SJSA1 (cell line): ENCODE measurements around the gene CHID1. TPM values are rescaled to one million over a fixed set of nuclear protein-coding genes. Genes with fewer than 3 reads are reported as not detected.

Experiments used
- DNase-seq, 2 experiments: peaks; one replicate each; pipeline ENCODE4 v3.0.0-alpha.2; 2015 to 2020; ENCODE audit warnings: low spot score in 2 of 2, low read depth in 1 of 2
- H3K27ac ChIP-seq: fragments of 250-450 bp; sonication (Bioruptor Pico); 2 replicates; pipeline ENCODE4 v1.5.1; 2020; ENCODE audit warnings: mild to moderate bottlenecking, moderate library complexity
- H3K27me3 ChIP-seq: fragments of 250-450 bp; sonication (Bioruptor Pico); replicated peaks from 2 replicates; pipeline ENCODE4 v1.5.1; 2020; ENCODE audit warnings: mild to moderate bottlenecking, moderate library complexity
- H3K36me3 ChIP-seq: fragments of 250-450 bp; sonication (Bioruptor Pico); 2 replicates; pipeline ENCODE4 v1.5.1; 2020; ENCODE audit warnings: mild to moderate bottlenecking
- H3K4me1 ChIP-seq: fragments of 250-450 bp; sonication (Bioruptor Pico); replicated peaks from 2 replicates; pipeline ENCODE4 v1.6.1; 2021; ENCODE audit warnings: mild to moderate bottlenecking
- H3K4me3 ChIP-seq: fragments of 250-450 bp; sonication (Bioruptor Pico); 2 replicates; pipeline ENCODE4 v1.5.1; 2020; ENCODE audit warnings: mild to moderate bottlenecking
- H3K9me3 ChIP-seq: fragments of 250-450 bp; sonication (Bioruptor Pico); replicated peaks from 2 replicates; pipeline ENCODE4 v1.5.1; 2020; ENCODE audit warnings: mild to moderate bottlenecking
- total RNA-seq: library from RNA; depleted of rRNA; stranded (reverse); fragments of >200 nt; shearing (Covaris generic); gene quantifications from 2 replicates; pipeline ENCODE4 v1.2.3, GENCODE V29; 2014

Gene CHID1
- total RNA-seq, 1 experiment from 2014 or later: 22.1 TPM

GRCh38 chr11:865462-866430 lies 44.9 kb downstream of the CHID1 start:
- no peak for DNase-seq
- H3K9me3 ChIP-seq: no peaks in the 10 kb centered on the region
- 0 out of 2 replicates have a peak, but pooled peaks cover 2% of the 10 kb centered on the region for H3K36me3 ChIP-seq

DNA sequence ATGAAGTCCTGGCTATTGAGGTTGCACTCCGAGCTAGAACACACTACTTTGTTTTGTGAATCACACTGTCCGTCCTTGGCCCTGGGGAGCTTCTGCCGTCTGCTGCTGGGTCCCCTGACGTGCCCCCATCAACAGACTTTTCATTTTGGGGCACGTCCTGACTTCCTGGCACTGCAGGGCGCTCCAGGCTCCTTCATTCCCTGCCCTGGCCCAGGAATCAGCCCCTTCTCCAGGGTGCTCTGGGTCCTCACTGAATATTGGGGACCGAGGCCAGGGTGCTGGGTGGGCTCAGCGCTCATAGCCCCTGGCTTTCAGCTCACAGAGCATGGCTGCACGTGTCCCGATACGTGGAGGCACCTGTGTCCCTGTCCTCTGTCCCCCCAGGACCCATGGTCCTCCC lies 45.7 kb downstream of the CHID1 start:
- H3K27ac ChIP-seq: no peak overlapping the region
- no peak overlapping the region for H3K4me3 ChIP-seq
- no peaks in the 10 kb centered on the region for H3K4me1 ChIP-seq
- H3K9me3 ChIP-seq: no peaks in the 10 kb centered on the region
- DNase-seq: no peak
- H3K27me3 ChIP-seq: no peaks in the 10 kb centered on the region
- 0 out of 2 replicates have a peak, but pooled peaks cover 2% of the 10 kb centered on the region for H3K36me3 ChIP-seq

More at GRCh38 chr11:865462-866430, 44.9 kb downstream of the CHID1 start:
- Histone ChIP-seq H3K27ac (no peak overlapping the region), H3K27me3 (no peaks in the 10 kb centered on the region), H3K4me3 (no peak overlapping the region), H3K4me1 (no peaks in the 10 kb centered on the region)

DNA sequence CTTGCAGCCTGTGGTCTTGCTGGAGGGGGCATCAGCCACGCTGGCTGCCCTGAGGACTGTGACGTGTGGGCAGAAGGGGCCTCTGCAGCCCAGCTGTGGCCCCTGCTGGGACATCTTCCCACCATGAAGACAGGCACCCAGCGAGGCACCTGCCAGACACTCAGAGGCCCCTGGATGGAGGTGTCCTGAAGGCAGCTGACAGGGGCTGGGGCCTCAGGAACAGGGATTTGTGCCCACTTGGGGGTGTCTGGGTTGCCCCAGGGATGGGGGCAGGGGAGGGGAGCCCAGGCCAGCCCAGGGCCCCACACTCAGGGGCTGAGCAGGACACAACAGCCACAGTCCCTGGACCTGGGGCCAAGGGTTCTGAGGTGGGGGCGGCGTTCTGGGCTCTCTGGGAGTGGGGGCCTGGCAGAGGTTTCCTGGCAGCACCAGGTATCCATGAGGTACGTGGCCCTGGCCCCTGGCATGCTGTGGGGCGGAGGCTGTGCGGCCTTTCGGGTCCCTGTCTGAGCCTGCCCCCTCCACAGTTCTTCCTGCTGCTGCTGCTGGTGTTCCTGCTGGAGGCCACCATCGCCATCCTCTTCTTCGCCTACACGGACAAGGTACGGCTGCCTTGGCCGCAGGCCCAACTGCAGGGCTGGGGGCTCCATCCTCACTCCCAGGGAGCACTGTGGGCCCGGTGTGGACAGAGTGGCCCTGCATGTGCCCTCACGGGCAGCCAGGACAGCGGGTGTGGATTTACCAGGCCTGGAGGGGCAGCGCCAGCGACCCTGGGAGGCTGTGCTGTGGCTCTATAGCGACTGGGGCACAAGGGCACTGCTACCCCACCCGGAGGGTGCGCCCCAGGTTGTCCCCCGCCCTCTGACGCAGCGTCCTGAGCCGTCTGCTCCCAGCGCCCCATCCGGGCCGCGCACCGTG lies 46.4 kb downstream of the CHID1 start:
- H3K9me3 ChIP-seq: no peaks in the 10 kb centered on the region
- no peak overlapping the region for H3K27ac ChIP-seq
- H3K4me1 ChIP-seq: no peaks in the 10 kb centered on the region
- 0 out of 2 replicates have a peak, but pooled peaks cover 2% of the 10 kb centered on the region for H3K36me3 ChIP-seq
- no peaks in the 10 kb centered on the region for H3K27me3 ChIP-seq
- no peak overlapping the region for H3K4me3 ChIP-seq
- DNase-seq: no peak

DNA sequence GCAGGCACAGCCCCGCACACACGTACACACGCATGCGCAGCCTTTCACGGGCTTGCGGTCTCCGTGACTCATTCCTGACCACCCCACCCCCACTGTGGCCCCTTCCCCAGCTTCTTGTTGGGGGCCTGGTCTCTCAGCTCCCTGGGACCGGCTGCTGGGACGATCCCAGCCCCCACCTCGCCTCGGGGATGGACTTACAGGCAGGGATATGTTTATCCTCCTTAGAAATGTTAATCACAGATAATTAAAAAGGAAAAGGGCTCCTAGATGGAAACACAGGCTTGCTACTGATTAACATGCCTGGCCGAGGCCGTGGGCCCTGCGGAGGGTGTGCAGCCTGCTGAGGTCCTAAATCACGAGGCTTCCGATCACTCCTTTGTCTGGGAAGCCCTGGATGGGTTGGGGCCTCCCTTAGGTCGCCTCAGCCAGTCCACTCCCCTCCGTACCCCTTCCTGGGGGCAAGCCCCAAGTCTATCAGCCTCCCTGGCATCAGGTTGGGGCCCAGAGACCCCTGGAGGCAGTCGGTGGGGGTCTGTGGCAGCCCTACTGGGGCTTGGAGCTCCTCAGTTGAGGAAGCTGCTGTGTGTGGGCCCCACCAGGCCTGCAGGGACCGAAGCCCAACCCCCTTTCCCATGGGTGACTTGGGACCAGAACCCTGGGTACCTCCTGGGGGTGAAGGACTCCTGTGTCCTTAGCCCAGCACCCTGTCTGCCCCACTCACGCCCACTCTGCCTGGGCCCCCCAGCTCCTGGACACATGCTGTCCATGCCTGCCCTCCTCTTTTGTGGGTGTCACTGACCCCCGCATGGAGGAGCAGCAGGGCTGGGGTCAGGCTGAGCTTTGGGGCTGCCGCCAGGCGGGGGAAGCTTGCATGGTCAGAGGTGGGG lies 47.3 kb downstream of the CHID1 start:
- H3K27ac ChIP-seq: no peak overlapping the region
- H3K27me3 ChIP-seq: no peaks in the 10 kb centered on the region
- 0 out of 2 replicates have a peak, but pooled peaks cover 2% of the 10 kb centered on the region for H3K36me3 ChIP-seq
- H3K4me1 ChIP-seq: no peaks in the 10 kb centered on the region
- no peak for DNase-seq
- no peak overlapping the region for H3K4me3 ChIP-seq
- no peaks in the 10 kb centered on the region for H3K9me3 ChIP-seq

GRCh38 chr11:862696-863022 lies 48.0 kb downstream of the CHID1 start:
- Histone ChIP-seq H3K27me3 (no peaks in the 10 kb centered on the region), H3K9me3 (no peaks in the 10 kb centered on the region), H3K4me3 (no peak overlapping the region), H3K27ac (no peak overlapping the region), H3K36me3 (0 out of 2 replicates have a peak, but pooled peaks cover 2% of the 10 kb centered on the region), H3K4me1 (no peaks in the 10 kb centered on the region)
- no peak for DNase-seq

GRCh38 chr11:862081-862661 lies 48.4 kb downstream of the CHID1 start:
- Histone ChIP-seq H3K27ac (no peak overlapping the region), H3K27me3 (no peaks in the 10 kb centered on the region), H3K36me3 (0 out of 2 replicates have a peak, but pooled peaks cover 2% of the 10 kb centered on the region), H3K4me3 (no peak overlapping the region), H3K4me1 (no peaks in the 10 kb centered on the region), H3K9me3 (no peaks in the 10 kb centered on the region)
- DNase-seq: no peak

DNA sequence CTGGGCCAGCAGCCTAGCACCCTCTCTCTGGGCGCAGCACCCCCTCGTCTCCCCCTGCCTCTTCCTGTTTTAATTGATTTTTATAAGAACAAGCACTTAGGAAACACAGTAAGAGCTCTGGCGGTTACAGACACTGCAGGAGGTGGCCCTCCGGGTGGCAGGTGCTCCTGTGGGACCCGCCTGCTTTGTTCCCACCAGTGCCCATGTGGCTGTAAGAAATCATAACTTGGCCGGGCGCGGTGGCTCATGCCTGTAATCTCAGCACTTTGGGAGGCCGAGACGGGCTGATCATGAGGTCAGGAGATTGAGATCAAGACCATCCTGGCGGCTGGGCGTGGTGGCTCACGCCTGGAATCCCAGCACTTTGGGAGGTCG lies 49.5 kb downstream of the CHID1 start:
- no peaks in the 10 kb centered on the region for H3K27me3 ChIP-seq
- H3K9me3 ChIP-seq: no peaks in the 10 kb centered on the region
- H3K4me1 ChIP-seq: no peaks in the 10 kb centered on the region
- H3K4me3 ChIP-seq: no peak overlapping the region
- H3K36me3 ChIP-seq: 0 out of 2 replicates have a peak, but pooled peaks cover 2% of the 10 kb centered on the region
- no peak overlapping the region for H3K27ac ChIP-seq
- no peak for DNase-seq

DNA sequence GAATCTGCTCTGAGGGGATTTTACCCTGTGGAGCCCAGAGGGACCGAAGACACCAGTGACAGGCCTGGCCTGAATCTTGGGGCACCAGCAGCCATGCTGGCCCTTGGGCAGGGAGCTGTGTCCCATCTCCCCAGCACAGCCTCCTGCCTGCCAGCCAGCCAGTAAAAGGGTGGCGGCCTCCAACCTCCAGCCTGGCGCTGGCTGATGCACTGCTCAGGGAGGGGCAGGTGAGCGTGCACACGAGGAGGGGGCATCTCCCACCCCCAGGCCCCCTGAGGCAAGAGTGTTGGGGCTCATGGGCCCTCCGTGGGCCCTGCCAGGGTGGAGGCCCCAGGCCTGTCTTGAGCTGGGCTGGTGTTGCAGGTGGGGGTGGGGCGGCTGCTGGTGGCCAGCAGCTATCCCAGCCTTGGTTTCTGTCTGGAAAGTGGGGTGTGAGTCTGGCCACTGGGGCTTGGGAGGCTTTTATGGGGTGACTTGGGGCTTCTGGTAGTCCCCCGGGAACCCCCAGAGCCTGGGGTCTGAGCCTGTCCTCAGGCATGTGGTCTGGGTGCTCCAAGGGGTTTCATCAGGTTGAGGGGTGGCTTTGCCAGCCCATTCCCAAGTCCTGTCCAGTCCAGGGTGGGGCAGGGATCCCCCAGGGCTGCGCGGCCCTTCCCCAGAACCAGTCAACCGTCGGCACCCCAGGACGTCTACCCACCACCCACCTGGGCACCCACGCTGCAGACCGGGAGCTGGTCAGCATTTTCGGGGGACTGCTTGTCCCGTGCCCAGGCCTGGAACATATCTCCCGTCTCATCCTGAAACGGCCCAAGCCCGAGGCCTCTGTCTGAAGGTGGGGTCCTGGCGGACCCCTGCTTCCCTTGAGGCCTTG lies 50.1 kb downstream of the CHID1 start:
- Histone ChIP-seq H3K4me3 (no peak overlapping the region), H3K27ac (no peak overlapping the region)
- no peak for DNase-seq

DNA sequence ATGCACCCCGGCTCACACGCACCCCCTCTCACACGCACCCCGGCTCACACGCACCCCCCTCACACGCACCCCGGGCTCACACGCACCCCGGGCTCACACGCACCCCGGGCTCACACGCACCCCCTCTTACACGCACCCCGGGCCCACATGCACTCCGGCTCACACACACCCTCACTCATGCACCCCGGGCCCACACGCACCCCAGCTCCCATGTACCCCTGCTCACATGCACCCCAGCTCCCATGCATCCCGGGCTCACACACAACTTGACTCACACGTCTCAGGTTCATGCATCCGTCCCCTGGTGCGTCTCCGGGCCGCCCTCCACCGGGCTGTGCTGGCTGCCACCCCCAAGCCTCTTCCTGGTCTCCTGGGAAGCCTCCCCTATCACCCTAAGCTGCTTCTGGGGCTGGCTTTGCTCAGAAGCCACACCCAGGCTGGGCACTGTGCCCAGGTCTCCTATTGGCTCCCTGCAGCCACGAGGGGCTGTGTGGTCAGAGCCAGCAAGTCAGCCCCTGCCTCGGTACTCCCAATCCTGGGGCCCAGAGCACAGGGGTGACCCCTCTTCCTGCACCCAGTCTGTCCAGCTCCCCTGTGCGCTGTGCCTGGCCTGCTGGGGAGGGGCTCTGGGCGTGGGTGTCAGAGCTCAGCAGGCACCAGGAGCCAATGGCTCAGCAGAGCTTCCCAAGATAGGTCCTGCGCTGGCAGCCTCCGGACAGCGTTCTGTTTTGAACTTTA lies 51.0 kb downstream of the CHID1 start:
- H3K27ac ChIP-seq: no peak overlapping the region
- H3K4me1 ChIP-seq: no peaks in the 10 kb centered on the region
- DNase-seq: no peak
- 0 out of 2 replicates have a peak, but pooled peaks cover 2% of the 10 kb centered on the region for H3K36me3 ChIP-seq
- H3K4me3 ChIP-seq: no peak overlapping the region
- H3K9me3 ChIP-seq: no peaks in the 10 kb centered on the region
- no peaks in the 10 kb centered on the region for H3K27me3 ChIP-seq

More for the DNA sequence above, 50.1 kb downstream of the CHID1 start:
- Histone ChIP-seq H3K4me1 (no peaks in the 10 kb centered on the region), H3K9me3 (no peaks in the 10 kb centered on the region), H3K27me3 (no peaks in the 10 kb centered on the region), H3K36me3 (0 out of 2 replicates have a peak, but pooled peaks cover 2% of the 10 kb centered on the region)

DNA sequence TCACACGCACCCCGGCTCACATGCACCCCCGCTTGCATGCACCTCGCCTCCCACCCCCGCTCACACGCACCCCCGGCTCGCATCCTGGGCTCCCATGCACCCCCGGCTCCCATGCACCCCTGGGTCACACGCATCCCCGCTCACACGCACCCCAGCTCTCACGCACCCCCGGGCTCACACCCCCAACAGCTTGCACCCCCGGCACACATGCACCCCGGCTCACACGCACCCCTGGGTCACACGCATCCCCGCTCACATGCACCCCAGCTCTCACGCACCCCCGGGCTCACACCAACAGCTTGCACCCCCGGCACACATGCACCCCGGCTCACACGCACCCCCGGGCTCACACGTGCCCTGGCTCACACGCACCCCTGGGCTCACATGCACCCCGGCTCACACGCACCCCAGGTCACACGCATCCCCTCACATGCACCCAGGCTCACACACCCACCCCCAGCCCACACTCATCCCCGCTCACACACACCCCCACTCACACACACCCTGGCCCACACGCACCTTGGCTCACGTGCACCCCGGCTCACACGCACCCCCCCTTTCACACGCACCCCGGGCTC lies 51.8 kb downstream of the CHID1 start:
- Histone ChIP-seq H3K27me3 (no peaks in the 10 kb centered on the region), H3K27ac (no peak overlapping the region), H3K9me3 (no peaks in the 10 kb centered on the region), H3K4me3 (no peak overlapping the region), H3K36me3 (no peaks in the 10 kb centered on the region), H3K4me1 (no peaks in the 10 kb centered on the region)
- no peak for DNase-seq

- DNase-seq: no peak
- H3K9me3 ChIP-seq: no peaks in the 10 kb centered on the region
- no peak overlapping the region for H3K27ac ChIP-seq
- no peaks in the 10 kb centered on the region for H3K27me3 ChIP-seq
- no peaks in the 10 kb centered on the region for H3K4me1 ChIP-seq
- H3K36me3 ChIP-seq: no peaks in the 10 kb centered on the region
- no peak overlapping the region for H3K4me3 ChIP-seq
Measured at GRCh38 chr11:858053-858761, 52.4 kb downstream of the CHID1 start.
